ENCODE data around the gene YOD1.

GRCh38 chr1:207027206-207027777, 23.7 kb downstream of the YOD1 start:
- no peak for TF ChIP-seq CTCF (IDR thresholded peaks at IDR 0.05; ENCODE audit: insufficient read depth, low read length, poor library complexity, severe bottlenecking)
- no peak for TF ChIP-seq EZH2phosphoT487 (conservative IDR thresholded peaks at IDR 0.05; ENCODE audit: low read length)

Measured in SU-DHL-6 (cell line).